K562 (cell line): Measurements from ENCODE around the gene LIMS2. TPM values are rescaled to one million over a fixed set of nuclear protein-coding genes. Genes with fewer than 3 reads are reported as not detected.

Experiments used
- ATAC-seq: fragments of 200-7000 bp; cut with Tn5 transposase; 3 replicates; pipeline ENCODE4 v1.9.1; 2020; ENCODE audit warnings: moderate library complexity
- BruUV-seq: library from RNA; stranded (reverse); fragments of 400-500 nt; replicated peaks from 2 replicates; lab custom pipeline; 2021; lab: Mats Ljungman, UMichigan
- CTCF ChIA-PET: fragments of 300-600 bp; formaldehyde crosslinking; extraction: SDS; loops from one replicate; lab custom pipeline; 2021; ENCODE audit warnings: low intra/inter-chr PET ratio; lab: Yijun Ruan, JAX
- POLR2A ChIA-PET: fragments of 300-600, 350-650 bp; sonication (Branson Sonifier 250); formaldehyde crosslinking; extraction: SDS; loops from one replicate; lab custom pipeline; 2021; ENCODE audit warnings: antibody characterized with exemption, inconsistent platforms; lab: Yijun Ruan, JAX
- DNase-seq, 4 experiments: peaks; one replicate each; pipeline versions ENCODE4 v3.0.0 to v3.0.0-alpha.2; 2011 to 2018; ENCODE audit warnings: low spot score in 3 of 4, mixed read lengths in 3 of 4; ENCODE audit errors: extremely low read depth in 1 of 4
- FAIRE-seq: peaks from 2 replicates; lab custom pipeline; 2011; peaks lifted over from hg19 to GRCh38; lab: Jason Lieb, UNC
- H2AFZ ChIP-seq: 2 replicates; pipeline ENCODE4 v1.6.0; 2011; ENCODE audit warnings: low read depth, low read length, control low read depth, inconsistent platforms
- H3K27ac ChIP-seq: fragments of 200-600 bp; 3 replicates; pipeline ENCODE4 v1.8.0; 2011; ENCODE audit warnings: low read depth, mild to moderate bottlenecking, control low read depth, inconsistent platforms, low read length, moderate library complexity, mixed read lengths; ENCODE audit errors: extremely low read depth
- H3K27me3 ChIP-seq, 2 experiments: fragments of 300-600 bp in 1 of 2; 2 replicates in 1 of 2; 3 replicates in 1 of 2; pipeline versions ENCODE4 v1.6.0 to v1.8.0; 2011; ENCODE audit warnings: inconsistent platforms in 2 of 2, low read length in 2 of 2, mild to moderate bottlenecking in 1 of 2, mixed read lengths in 1 of 2, moderate library complexity in 1 of 2; ENCODE audit not compliant: control insufficient read depth in 2 of 2, insufficient read depth in 2 of 2
- H3K36me3 ChIP-seq: fragments of 300-600 bp; 3 replicates; pipeline ENCODE4 v1.8.0; 2011; ENCODE audit warnings: mild to moderate bottlenecking, low read length, inconsistent platforms; ENCODE audit not compliant: control insufficient read depth, insufficient read depth
- H3K4me1 ChIP-seq, 2 experiments: fragments of 200-600 bp in 1 of 2; replicated peaks in 1 of 2; 2 replicates in 1 of 2; 3 replicates in 1 of 2; pipeline versions ENCODE4 v1.5.1 to v1.8.0; 2011; ENCODE audit warnings: inconsistent platforms in 2 of 2, low read length in 2 of 2, mild to moderate bottlenecking in 1 of 2, mixed read lengths in 1 of 2, moderate library complexity in 1 of 2; ENCODE audit not compliant: control insufficient read depth in 2 of 2, insufficient read depth in 2 of 2
- H3K4me2 ChIP-seq: 2 replicates; pipeline ENCODE4 v1.6.1; 2011; ENCODE audit warnings: low read length, control low read depth, inconsistent platforms, mixed read lengths; ENCODE audit not compliant: insufficient read depth
- H3K4me3 ChIP-seq: fragments of 200-600 bp; sonication (generic), shearing (Covaris generic); 2 replicates; pipeline ENCODE4 v1.5.1; 2016; ENCODE audit warnings: control low read depth, inconsistent platforms
- H3K79me2 ChIP-seq: fragments of 200-600 bp; 3 replicates; pipeline ENCODE4 v1.8.0; 2011; ENCODE audit warnings: low read length, inconsistent platforms; ENCODE audit not compliant: control insufficient read depth, insufficient read depth
- H3K9ac ChIP-seq, 2 experiments: 2 replicates each; pipeline versions ENCODE4 v1.6.0 to v1.6.1; 2011; ENCODE audit warnings: low read depth in 2 of 2, low read length in 2 of 2, control low read depth in 1 of 2, inconsistent platforms in 1 of 2, mild to moderate bottlenecking in 1 of 2, mixed read lengths in 1 of 2; ENCODE audit not compliant: insufficient read depth in 1 of 2
- H3K9me1 ChIP-seq: one replicate; pipeline ENCODE4 v1.6.0; 2011; ENCODE audit warnings: inconsistent platforms, mild to moderate bottlenecking, low read length, moderate library complexity; ENCODE audit not compliant: control insufficient read depth, insufficient read depth
- H3K9me3 ChIP-seq: replicated peaks from 2 replicates; pipeline ENCODE4 v1.5.1; 2011; ENCODE audit warnings: low read depth, low read length, inconsistent platforms; ENCODE audit not compliant: control insufficient read depth, insufficient read depth
- H4K20me1 ChIP-seq: replicated peaks from 2 replicates; pipeline ENCODE4 v1.6.1; 2011; ENCODE audit warnings: low read length, inconsistent platforms, mixed read lengths; ENCODE audit not compliant: control insufficient read depth, insufficient read depth
- CBFA2T3 ChIP-seq: fragments of 450-650 bp; IDR thresholded peaks from 2 replicates; pipeline ENCODE4 v1.6.1; 2017
- CCNT2 ChIP-seq: IDR thresholded peaks from 2 replicates; pipeline ENCODE4 v1.6.1; 2011; ENCODE audit warnings: borderline replicate concordance, low read depth, mild to moderate bottlenecking, moderate library complexity, mixed read lengths, low read length; ENCODE audit not compliant: insufficient read length; ENCODE audit errors: extremely low read depth
- FOXA3 ChIP-seq, 2 experiments: fragments of 450-650 bp in 1 of 2; sonication (generic) in 1 of 2; formaldehyde crosslinking; IDR thresholded peaks in 1 of 2; conservative IDR thresholded peaks in 1 of 2; 2 replicates each; pipeline versions ENCODE4 v1.4.0 to v1.8.0; 2020 to 2022; ENCODE audit warnings: mild to moderate bottlenecking in 2 of 2, missing genetic modification reagents in 1 of 2
- HCFC1 ChIP-seq: IDR thresholded peaks from 2 replicates; pipeline ENCODE4 v1.6.1; 2012; ENCODE audit warnings: low read depth, low read length, improper control_type of control experiment
- HMBOX1 ChIP-seq: sonication (generic); IDR thresholded peaks from 2 replicates; pipeline ENCODE4 v1.6.1; 2016
- KAT2B ChIP-seq: IDR thresholded peaks from one replicate; pipeline ENCODE4 v1.6.1; 2012; ENCODE audit warnings: low read depth, mild to moderate bottlenecking, control low read depth, inconsistent platforms, low read length, moderate library complexity
- POLR2A ChIP-seq: fragments of 450-650 bp; conservative IDR thresholded peaks from 2 replicates; pipeline ENCODE4 v1.6.1; 2016
- PTTG1 ChIP-seq: fragments of 450-650 bp; IDR thresholded peaks from 2 replicates; pipeline ENCODE4 v1.6.1; 2016; ENCODE audit warnings: low read depth, mild to moderate bottlenecking, missing genetic modification characterization, missing compliant biosample characterization
- RAD51 ChIP-seq: fragments of 450-650 bp; IDR thresholded peaks from 2 replicates; pipeline ENCODE4 v1.7.1; 2016; ENCODE audit warnings: low read depth, mild to moderate bottlenecking, borderline replicate concordance
- SUPT5H ChIP-seq: fragments of 450-650 bp; IDR thresholded peaks from 2 replicates; pipeline ENCODE4 v1.6.1; 2016
- ZFX ChIP-seq: sonication (generic); formaldehyde crosslinking; IDR thresholded peaks from 2 replicates; pipeline ENCODE4 v1.8.0; 2022; ENCODE audit warnings: mild to moderate bottlenecking, missing genetic modification reagents, moderate library complexity
- ZNF444 ChIP-seq: fragments of 250-450 bp; sonication (Bioruptor Pico); IDR thresholded peaks from 2 replicates; pipeline ENCODE4 v1.4.0; 2020; ENCODE audit warnings: mild to moderate bottlenecking, moderate library complexity
- ZNF609 ChIP-seq: sonication (generic); formaldehyde crosslinking; IDR thresholded peaks from 2 replicates; pipeline ENCODE4 v1.8.1; 2023; ENCODE audit warnings: missing genetic modification reagents, mild to moderate bottlenecking, borderline replicate concordance
- whole genome bisulfite sequencing: fragments of 100-300 bp; shearing (Covaris generic); methylation state at CpG from one replicate; pipeline ENCODE4 v1.1.6; 2016; ENCODE audit warnings: low coverage, mixed read lengths; ENCODE audit not compliant: insufficient coverage; ENCODE audit errors: missing lambda C conversion rate; 5-methylcytosine and 5-hydroxymethylcytosine counted together
- in situ Hi-C: fragments of 300-500 bp; cut with MboI; formaldehyde crosslinking; loops from 4 replicates; pipeline ENCODE4 v1.15.0; 2018; ENCODE audit warnings: inconsistent platforms, mixed read lengths
- intact Hi-C: fragments of 100-400 bp; cut with micrococcal nuclease; formaldehyde crosslinking; loops from 2 replicates; pipeline ENCODE4 v1.14.2; 2022
- polyA plus RNA-seq, 8 experiments: library from polyadenylated mRNA; depleted of rRNA in 4 of 8; stranded (reverse) in 5 of 8; unstranded in 3 of 8; fragments of >200 nt; fragmentation: Nextera tagmentation in 2 of 8; fragmentation: Illumina TruSeq in 1 of 8; extraction: Ambion mirVana in 2 of 8; extraction: Trizol in 1 of 8; gene quantifications; 2 replicates each; pipeline versions ENCODE4 v1.2.1 to v1.2.3, GENCODE V29; 2011 to 2014; ENCODE audit warnings: inconsistent platforms in 1 of 8, missing spikeins in 1 of 8
- total RNA-seq, 7 experiments: library from RNA; depleted of rRNA in 6 of 7; stranded (reverse); fragments of >200 nt in 6 of 7; fragmentation: Illumina TruSeq in 2 of 7; extraction: Trizol in 2 of 7; gene quantifications; 2 replicates each; pipeline versions ENCODE4 v1.2.1 to v1.2.3, GENCODE V29; 2011 to 2021; ENCODE audit warnings: low replicate concordance in 1 of 7
- TF ChIP-seq, protein P1 (sequence below): IDR thresholded peaks from 2 replicates; pipeline ENCODE4 v1.6.1; 2011; ENCODE audit not compliant: insufficient read length; ENCODE audit errors: extremely low read depth
- TF ChIP-seq, protein P2 (sequence below), 2 experiments: fragments of 200-800 bp in 1 of 2; sonication (Bioruptor generic) in 1 of 2; sonication (generic) in 1 of 2; formaldehyde crosslinking in 1 of 2; IDR thresholded peaks in 1 of 2; conservative IDR thresholded peaks in 1 of 2; 2 replicates each; pipeline versions ENCODE4 v1.5.0 to v1.6.1; 2016 to 2020; ENCODE audit warnings: missing compliant biosample characterization in 1 of 2, missing genetic modification characterization in 1 of 2, missing genetic modification reagents in 1 of 2

Gene LIMS2
- total and polyA plus RNA-seq, 9 of the 15 experiments (the other 6 are each of a cell fraction or from before 2014, with no cell fraction given), result 0.04 to 0.22 TPM; not detected in 7

- DNase-seq, result no peak
- no peaks in the 10 kb centered on the region for H3K9me1 ChIP-seq
- no peaks in the 10 kb centered on the region for H3K36me3 ChIP-seq
- no peaks in the 10 kb centered on the region for H3K79me2 ChIP-seq
- H3K9me3 ChIP-seq, result no peaks in the 10 kb centered on the region
- peaks cover 5% of the 10 kb centered on the region; the same call in 1 of the 2 replicates for H4K20me1 ChIP-seq
- WGBS, result 2% methylated on average over 5 of the region's 5 CpGs
- no peak overlapping the region for H2AFZ ChIP-seq
- H3K27ac ChIP-seq, result no peak overlapping the region
- in situ Hi-C loops, result no loop called here
- no peak overlapping the region for H3K4me2 ChIP-seq
- no peak for ATAC-seq
- no peak overlapping the region for H3K9ac ChIP-seq
- BruUV-seq, result no TSS peak
- H3K4me3 ChIP-seq, result no peak overlapping the region
- H3K27me3 ChIP-seq, result peaks cover 41 to 81% of the 10 kb centered on the region in 2 experiments; a peak in 4 of 5 replicates
- intact Hi-C loops, result no loop called here
- no peak for FAIRE-seq
- CTCF ChIA-PET, result no interaction called here
- POLR2A ChIA-PET, result interaction anchor here (0.6 kb wide), 1 partner anchor 17 kb away, joined by 3 read pairs; no protein-coding TSS in a partner anchor
- H3K4me1 ChIP-seq, result peaks cover 0 to 26% of the 10 kb centered on the region in 2 experiments; a peak in 3 of 5 replicates
- no peak for TF ChIP-seq RAD51
- no peak for TF ChIP-seq POLR2A
- TF ChIP-seq KAT2B, result no peak
- TF ChIP-seq ZNF609 (CRISPR knock-in tag), result no peak
- TF ChIP-seq ZFX (CRISPR knock-in tag), result no peak
- no peak for TF ChIP-seq SUPT5H
- TF ChIP-seq PTTG1, result no peak
- no peak for TF ChIP-seq CBFA2T3
- TF ChIP-seq FOXA3 (CRISPR knock-in tag; conservative IDR thresholded peaks at IDR 0.05 in 1 of 2, IDR thresholded peaks at IDR 0.05 in 1 of 2), result no peak
- no peak for TF ChIP-seq ZNF444 (CRISPR knock-in tag)
- TF ChIP-seq CCNT2, result no peak
- TF ChIP-seq, protein P1, sequence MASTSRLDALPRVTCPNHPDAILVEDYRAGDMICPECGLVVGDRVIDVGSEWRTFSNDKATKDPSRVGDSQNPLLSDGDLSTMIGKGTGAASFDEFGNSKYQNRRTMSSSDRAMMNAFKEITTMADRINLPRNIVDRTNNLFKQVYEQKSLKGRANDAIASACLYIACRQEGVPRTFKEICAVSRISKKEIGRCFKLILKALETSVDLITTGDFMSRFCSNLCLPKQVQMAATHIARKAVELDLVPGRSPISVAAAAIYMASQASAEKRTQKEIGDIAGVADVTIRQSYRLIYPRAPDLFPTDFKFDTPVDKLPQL, result no peak
- no peak for TF ChIP-seq HMBOX1
- TF ChIP-seq HCFC1, result no peak
- TF ChIP-seq, protein P2, sequence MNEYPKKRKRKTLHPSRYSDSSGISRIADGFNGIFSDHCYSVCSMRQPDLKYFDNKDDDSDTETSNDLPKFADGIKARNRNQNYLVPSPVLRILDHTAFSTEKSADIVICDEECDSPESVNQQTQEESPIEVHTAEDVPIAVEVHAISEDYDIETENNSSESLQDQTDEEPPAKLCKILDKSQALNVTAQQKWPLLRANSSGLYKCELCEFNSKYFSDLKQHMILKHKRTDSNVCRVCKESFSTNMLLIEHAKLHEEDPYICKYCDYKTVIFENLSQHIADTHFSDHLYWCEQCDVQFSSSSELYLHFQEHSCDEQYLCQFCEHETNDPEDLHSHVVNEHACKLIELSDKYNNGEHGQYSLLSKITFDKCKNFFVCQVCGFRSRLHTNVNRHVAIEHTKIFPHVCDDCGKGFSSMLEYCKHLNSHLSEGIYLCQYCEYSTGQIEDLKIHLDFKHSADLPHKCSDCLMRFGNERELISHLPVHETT (CRISPR knock-in tag; conservative IDR thresholded peaks at IDR 0.05 in 1 of 2, IDR thresholded peaks at IDR 0.05 in 1 of 2), result no peak
Measured at GRCh38 chr2:127624320-127624755, 51.0 kb downstream of the LIMS2 start.
